Measurements from ENCODE around the gene PROM2.

PROM2 gene

DNA sequence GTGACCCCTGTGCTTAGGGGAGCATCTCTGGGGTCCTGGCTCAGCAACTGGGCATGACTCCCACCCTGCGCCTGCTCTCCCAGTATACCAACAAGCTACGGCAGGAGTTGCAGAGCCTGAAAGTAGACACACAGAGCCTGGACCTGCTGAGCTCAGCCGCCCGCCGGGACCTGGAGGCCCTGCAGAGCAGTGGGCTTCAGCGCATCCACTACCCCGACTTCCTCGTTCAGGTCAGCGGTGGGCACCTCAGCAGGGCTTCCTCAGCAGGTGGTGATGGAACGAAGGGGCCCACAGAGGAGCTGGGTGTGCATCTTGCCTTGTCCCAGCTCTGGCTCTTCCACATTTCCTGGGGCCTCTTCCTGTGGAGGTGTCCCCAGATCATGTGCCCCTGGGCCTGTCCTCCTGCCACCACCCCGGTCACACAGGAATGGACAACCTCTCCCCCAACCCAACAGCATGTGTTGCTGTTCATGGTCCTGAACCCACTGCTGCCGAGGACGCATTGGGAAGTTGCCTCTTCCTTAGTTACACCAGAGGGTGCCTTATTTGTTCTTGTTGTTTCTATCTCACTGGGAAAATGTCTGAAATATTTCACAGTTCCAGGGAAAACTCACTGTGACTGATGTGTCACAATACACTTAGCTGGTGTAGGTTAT lies 10.8 kb downstream of the PROM2 start:
- DNase-seq (ENCODE audit: low spot score) = no peak

DNA sequence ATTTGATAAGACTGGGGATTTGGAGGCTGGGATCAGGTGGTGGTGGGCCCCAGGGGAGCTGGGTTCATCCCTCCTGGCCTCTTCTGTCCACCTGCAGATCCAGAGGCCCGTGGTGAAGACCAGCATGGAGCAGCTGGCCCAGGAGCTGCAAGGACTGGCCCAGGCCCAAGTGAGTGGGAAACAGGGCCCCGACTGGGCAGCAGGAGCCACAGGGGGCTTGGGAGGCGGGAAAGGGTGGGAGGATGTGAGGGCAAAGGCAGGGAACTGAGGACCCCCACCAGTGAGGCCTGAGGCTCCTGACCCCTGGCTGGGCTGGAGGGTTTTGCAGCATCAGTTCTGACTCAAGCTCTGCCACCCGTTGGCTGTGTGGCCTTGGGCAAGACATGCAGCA lies 11.3 kb downstream of the PROM2 start:
- DNase-seq (ENCODE audit: low spot score) = no peak

DNA sequence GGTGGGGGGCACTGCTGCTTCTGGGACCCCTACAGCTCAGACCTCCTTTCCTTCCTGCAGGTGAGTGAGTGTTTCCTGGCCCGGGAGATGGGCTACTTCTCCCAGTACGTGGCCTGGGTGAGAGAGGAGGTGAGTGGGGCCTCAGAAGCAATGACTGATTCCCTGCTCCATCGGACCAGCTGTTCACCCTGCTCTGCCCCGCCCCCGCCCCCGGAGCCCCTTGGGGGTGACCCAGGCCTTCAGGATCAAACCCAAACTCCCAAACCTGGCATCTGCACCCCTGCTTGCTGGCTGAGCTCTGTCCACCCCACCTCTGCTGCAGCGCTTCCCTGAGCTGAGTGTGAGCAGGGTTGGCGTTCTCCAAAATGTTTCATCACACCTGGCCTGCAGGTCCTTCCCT lies 13.1 kb downstream of the PROM2 start:
- DNase-seq (ENCODE audit: low spot score) = no peak

DNA sequence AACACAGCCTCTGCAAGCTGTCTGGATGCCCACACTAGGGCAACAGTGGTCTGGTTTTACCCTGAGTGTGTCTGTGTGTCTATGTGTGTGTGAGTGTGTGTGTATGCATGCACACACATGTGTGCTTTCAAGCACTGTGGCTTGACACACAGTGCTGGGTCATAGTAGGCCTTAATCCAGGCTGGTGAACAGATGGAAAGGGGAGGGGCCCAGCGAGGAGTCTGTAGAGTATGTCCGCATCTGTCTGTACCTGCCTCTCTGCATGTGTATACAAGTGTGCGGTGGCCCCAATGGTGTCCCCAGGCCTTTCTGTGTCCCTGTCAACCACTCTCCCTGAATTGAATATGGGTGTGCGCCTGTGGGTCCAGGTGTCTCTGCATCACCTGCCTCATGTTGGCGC lies 13.6 kb downstream of the PROM2 start:
- no peak for DNase-seq (ENCODE audit: low spot score)

DNA sequence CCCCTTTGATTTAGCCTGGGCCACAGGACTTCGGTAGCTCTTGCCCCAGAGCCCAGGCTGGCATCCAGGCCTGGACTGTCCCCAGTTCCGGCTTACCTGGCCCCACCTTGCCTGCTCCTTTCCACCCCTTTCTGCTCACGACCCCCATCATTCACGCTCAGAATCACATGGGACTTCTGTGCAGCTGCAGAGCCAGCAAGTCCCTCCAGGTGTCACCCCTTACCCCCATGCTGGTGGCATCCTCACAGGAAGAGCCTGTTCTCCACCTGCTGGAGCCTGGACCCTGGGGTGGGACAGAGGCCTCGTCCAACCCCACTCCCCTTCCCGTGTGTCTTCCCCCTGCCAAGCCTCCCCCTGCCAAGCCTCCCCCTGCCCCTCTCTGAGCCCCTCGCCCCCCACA lies 15.0 kb downstream of the PROM2 start:
- no peak for DNase-seq (ENCODE audit: low spot score)

DNA sequence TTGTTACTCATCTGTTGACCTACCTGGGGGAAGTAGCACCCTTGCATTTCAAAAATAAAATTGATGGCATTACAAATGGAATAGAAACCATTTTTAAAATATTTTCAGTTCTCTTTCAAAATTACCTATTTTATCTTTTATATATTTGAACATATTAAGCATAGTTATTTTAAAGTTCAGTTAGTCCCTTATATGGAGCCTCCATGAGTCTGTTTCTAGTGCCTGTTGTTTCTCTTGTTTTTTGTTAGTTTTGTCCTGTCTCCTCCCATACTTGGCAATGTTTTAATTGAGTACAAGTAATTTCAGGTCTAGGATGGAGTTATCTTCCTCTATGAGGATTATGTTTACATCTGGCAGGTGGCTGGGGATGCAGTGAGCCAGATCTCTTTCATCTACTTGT lies 17.0 kb downstream of the PROM2 start:
- no peak for DNase-seq (ENCODE audit: low spot score)

DNA sequence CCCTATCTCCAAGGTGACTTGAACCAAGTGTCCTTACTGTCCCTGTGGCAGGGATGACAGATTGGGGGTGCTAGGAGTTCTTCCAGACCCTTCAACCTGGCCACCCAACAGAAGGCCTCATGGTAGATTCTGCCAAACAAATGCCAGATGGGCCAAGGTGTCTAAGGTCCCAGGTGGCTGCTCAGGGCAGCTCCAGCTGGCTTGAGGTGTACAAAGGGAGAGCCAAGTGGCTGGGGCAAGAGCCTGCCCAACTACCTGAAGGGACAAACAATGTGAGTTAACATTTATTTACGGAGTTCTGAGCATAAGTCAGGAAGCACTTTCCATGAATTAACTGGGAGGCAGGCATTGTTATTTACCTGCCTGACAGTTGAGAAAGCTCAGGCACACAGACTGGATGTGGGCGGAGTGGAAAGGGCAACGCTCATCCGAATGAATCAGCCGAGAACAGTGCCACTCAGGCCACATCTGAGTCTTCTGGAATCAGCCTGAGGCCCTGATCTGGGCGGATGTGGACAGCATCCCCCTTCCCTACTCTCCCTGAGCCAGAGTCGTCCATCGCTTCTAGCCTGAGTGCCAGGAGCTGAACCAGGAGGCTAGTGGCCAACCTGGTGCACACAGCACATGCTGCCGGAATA lies 18.5 kb downstream of the PROM2 start:
- no peak for DNase-seq (ENCODE audit: low spot score)

DNA sequence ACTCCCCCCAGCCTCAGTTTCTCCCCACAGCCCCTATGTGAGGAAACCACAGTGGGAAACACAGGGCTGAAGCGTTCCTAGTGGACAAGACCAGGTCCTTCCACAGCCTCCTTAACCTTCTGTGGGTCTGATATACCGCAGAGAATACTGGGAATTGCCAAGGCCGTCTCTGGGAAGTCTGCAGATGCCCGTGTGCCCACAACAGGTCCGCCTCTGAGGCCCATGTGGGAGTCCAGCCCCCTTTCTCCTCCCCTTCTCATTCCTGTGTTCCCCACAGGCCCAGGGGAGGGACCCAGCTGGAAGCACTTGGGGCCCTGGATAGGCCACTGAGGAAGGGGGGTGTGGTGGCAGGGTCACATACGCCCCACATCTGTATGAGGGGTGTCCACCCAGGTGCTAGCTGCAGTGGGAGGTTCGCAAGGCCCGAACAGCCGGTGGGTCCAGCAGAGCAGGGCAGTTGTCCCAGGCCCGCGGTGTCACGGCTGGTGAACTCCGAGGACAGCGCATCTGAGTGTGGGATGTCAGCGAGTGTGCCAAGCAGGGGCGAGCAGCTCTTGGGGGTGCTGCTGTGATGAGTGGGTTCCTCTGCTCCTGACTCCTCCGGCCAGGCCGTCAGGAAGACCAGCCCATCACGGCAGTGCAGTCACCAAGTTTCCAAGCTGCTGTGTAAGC lies 20.5 kb downstream of the PROM2 start:
- DNase-seq (ENCODE audit: low spot score) = no peak

DNA sequence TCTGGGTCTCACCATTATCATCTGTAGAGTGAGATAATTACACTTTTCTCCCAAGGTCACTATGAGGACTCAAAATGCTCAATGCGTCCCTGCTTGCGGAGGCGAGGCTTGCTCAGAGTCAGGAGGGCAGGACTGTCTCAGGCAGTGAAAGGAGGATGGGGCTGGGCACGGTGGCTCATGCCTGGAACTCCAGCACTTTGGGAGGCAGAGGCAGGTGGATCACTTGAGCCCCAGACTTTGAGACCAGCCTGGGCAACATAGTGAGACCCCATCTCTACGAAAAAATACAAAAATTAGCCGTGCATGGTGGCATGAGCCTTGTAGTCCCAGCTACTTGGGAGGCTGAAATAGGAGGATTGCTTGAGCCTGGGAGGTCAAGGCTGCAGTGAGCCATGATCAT lies 21.1 kb downstream of the PROM2 start:
- DNase-seq (ENCODE audit: low spot score) = no peak

DNA sequence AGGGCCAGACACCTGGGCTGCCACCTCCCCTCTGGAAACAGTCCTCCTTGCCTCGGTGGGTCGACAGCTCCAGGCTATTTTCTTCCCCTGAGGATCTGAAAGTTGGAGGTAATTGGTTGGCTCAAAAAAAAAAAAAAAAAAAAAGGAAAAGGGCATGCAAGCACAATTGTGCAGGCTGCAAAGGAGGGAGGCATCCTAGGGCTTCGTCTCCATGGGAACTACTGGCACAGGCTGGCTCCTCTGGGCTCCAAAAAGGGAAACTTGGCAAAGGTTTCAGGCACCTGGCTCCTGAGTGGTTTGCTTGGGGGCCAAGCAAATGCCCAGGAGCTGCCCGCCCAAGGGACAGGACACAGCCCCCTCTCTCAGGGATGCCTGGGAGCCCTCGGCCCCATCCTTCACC lies 21.8 kb downstream of the PROM2 start:
- no peak for DNase-seq (ENCODE audit: low spot score)

DNA sequence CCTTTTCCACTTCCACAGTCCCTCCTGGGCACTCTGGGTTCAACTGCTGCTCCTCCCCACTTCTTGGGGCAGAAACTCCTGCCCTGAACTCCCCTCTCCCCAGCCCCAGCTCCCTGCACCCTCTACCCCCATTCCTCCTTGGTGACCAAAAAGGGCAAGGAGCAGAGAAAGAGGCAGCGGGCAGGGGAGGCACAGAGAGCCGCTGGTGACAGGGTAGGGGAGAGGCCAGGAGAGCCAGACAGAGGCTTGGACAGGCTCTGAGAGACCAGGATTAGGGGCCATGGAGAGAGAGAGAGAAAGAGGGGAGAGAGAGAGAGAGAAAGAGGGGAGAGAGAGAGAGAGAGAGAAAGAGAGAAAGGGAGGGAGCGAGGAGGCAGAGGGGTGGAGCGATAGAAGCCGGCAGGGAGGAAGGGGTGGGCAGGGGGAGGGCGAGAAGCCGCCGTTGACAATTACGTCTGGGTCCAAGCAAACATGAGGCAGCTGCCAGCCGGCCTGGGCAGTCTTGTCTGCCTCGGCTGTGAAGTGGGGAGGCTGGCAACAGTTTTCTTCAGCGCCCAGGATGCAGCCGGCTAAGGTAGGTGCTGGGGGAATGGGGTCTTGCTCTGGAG lies 22.7 kb downstream of the PROM2 start, which contains the start of gene KCNIP3:
KCNIP3 (plus strand) TSS at position 468 of the 608 bp plus-strand sequence; CDS start at position 560, 92 bp downstream.
- DNase-seq (ENCODE audit: low spot score) = no peak

DNA sequence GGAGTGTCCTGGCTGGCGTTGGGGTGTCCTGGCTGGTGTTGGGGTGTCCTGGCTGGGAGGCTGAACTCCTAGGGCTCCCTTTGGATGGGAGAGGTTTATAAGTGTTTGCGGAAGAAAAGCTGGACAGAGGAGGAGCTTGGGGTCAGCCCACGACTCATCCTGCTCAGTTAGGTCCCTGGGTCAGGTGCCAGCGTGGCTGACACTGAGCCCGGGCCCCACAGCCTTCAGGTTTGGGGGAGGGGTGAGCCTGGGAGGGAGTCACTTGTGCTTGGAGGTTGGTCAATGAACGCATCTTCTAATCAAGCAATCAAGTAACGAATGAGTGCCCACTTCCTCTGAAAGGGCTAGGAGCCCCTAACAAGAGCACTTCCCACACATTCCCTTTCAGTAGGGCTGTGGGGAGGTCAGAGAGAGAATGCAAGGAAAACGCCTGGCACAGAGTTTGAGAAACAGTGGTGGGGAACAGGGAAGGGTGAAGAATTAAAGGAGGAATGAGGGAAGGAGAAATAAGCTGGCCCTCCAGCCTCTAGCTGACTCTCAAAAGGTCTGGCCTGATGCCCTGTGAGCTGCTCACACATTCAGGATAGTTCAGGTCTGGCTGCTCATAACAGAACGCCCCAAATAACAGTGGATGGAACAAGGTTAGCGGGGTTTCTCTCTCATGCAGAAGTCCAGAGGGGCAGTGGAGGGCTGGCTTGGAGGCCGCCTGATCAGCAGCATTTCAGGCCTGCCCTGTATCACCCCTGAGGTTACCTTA lies 23.6 kb downstream of the PROM2 start:
- no peak for DNase-seq (ENCODE audit: low spot score)

DNA sequence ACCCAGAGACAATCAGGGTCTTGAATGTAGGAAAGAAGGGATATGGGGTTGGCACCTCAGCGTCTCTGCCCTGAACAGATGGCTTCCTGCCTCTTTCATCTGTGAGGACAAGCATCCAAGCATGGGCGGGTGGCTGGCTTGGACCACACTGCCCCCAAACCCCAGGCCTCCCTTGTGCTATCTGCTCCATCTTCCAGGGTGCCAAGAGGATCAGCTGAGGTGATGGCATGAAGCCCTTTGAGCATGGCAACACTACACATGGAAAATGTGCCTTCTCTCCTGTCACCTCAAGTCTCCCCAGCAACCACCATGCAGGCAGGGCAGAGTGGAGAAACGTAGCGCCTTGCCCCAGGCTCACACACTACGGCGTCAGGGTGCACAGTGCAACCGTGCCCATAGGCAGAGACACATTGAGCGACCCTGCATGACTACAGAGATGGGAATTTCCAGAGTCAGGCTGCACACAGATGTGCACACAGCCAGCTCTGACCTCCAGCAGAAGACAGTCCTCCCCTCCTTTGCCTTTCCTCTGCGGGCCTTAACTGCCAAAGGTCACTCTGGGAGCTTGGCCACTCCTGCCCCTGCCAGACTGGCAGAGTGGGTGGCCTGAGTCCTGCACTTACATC lies 24.4 kb downstream of the PROM2 start:
- no peak for DNase-seq (ENCODE audit: low spot score)

DNA sequence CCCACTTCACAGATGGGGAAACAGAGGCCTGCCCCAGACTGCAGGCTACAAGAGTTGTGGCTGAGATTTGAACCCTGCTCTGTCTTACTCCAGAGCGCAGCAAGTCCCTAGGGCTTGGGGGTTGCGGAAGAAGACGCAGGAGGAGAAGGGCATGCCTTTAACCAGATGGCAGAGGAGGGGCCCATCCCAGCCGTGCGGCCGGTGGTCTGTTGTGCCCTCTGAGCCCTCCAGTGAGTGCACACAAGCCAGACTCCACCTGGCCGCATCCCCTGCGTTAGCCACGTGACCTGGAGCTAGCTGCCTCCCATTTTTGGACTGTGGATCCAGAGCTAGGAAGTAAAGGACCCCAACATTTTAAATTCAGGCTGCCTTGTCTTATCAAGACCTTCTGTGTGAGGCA lies 25.7 kb downstream of the PROM2 start:
- no peak for DNase-seq (ENCODE audit: low spot score)

DNA sequence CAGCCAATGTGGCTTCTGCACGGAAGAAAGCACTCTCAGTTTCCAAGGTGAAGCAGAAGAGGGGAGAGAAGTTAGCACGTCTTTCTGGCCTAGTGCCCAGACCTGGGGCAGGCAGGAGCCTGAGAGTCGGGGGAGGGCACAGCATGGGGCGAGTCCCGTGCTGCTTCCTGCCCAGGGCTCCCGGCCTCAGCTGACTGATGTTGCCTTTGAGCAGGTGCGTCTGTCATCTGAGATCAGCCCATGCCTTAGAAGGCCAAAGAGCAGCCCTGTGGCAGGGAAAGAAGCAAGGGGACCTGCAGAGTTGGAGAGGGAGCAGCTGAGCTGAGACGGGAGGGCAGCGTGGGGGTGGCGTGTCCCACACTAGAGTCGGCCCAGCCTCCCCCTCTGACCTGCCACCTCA lies 26.2 kb downstream of the PROM2 start:
- DNase-seq (ENCODE audit: low spot score) = no peak

DNA sequence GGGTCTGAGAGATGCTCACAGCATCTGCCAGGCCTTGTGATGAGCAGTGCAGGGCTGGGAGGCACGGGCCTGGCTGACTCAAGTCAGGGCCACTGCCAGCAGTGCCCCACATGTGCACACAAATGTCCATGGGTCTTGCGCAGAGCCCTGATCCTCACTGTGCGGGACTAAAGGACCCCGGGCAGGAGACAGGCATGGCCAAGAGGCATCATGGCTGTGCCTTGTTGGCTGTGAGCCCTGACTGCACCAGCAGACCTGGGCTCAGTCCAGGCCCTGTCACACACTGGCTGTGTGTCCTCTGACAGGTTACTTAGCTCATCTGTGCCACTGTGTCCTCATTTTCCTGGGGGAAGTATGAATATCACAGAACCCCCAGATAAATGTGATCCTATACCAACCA lies 26.9 kb downstream of the PROM2 start:
- no peak for DNase-seq (ENCODE audit: low spot score)

DNA sequence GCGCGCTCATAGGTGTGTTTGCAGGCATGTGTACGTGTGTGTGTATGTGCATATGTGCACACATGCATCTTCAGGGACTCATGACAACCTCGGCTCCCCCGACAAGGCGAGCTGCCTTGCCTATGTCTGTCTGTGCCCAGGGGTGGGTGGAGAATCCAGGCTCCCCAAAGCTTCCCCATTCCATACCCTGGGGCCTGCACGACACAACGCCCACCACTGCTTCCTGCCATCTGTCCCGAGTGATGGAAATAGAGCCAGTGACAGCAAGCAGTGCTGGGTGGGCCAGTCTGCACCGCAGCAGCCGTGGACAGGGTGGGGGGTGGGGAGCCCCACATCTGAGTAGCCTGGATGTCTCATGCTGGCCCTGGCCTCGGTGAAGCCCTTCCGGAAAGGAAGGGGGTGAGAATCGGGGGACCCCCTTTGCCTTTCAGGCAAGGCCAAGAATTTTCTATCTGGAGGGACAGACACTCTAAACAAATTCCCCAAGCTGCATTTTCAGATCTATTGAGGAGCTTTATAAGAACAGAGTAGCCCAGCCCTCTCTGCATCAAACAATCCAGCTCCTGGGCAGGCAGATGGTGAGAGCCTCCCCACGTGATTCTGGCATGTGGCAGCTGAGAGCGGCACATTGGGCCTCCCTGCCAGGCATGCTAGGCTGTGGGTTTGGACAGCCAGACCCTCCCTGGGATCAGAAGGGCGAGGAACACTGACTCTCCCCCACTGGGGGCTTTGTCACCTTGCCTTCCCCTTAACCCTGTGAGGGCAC lies 27.8 kb downstream of the PROM2 start:
- no peak for DNase-seq (ENCODE audit: low spot score)

DNA sequence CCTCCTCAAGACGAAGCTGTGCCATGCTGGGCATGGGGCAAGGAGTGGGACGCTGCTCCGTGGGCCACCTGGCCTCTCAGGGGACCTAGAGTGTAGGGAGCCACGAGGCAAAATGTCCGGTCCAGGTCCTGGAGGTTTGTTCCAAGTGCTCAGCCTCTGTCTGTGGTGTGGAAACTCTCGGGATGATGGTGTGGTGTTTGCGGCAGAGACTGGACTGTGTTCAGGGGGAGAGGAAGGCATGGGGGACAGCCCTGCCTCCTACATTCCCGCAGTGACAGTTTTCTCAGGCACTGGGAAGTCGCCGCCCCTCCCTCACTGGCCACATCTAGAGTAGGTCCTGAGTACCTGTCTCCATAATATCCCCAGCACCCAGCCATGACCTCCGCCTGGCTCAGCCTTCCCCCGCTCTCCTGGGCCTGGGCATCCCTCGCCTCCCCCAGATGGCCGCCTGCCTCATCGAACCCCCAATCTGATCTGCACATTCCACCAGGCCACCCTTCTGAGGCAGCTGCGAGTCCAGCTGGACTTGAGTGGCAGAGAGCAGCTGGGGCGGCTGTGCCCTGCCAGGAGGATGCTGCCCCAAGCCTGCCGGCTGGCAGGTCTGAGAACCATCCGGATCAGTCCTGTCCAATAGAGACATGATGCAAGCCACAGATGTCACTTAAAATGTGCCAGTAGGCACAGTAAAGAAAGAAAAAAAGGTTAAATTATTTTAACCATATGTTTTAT lies 29.1 kb downstream of the PROM2 start:
- no peak for DNase-seq (ENCODE audit: low spot score)

DNA sequence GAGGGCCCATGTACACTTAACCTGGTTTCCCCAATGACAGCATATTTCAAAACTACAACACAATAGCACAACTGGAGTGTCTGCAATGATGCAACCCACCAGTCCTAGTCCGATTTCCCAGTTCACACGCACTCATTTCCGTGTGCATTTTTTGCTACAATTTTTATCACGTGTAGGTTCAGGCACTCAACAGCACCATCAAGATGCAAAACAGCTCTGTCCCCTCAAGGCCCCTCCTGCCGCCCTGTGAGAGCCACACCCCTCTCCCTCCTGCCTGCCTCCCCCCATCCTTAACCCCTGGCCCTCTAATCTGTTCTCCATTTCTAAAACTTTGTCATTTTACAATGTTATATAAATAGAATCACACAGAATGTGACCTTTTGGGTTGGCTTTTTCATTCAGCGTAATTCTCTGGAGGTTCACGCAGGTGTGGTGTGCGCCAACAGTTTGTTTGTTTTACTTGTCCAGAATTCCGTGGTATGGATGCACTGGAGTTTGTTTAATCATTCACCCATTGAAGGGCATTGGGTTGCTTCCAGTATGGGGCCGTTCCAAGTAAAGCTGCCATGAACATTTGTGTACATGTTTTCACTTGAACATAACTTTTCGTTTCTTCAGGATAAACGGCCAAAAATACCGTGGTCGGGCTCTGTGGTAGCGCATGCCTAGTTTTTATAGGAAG lies 31.3 kb downstream of the PROM2 start:
- DNase-seq (ENCODE audit: low spot score) = no peak

Data from germinal center (tissue), 1 donor.